Measurements from ENCODE around the gene LSMEM2.

The LSMEM2 gene

GRCh38 chr3:50265571-50265970 is 13.3 kb upstream of the LSMEM2 start:
- H2AFZ ChIP-seq (ENCODE audit: low read length, unreplicated experiment): no peak overlapping the region
- H3K79me2 ChIP-seq (ENCODE audit: control insufficient read depth, insufficient read depth, low read length, unreplicated experiment): no peaks in the 10 kb centered on the region
- H3K36me3 ChIP-seq (ENCODE audit: insufficient read depth, low read length): no peaks in the 10 kb centered on the region
- no peak overlapping the region for H3K27ac ChIP-seq (ENCODE audit: low read depth, low read length)
- no peak overlapping the region for H3K4me3 ChIP-seq (ENCODE audit: low read depth, low read length)
- peaks cover 47% of the 10 kb centered on the region for H3K4me1 ChIP-seq (ENCODE audit: control insufficient read depth, insufficient read depth, low read length, unreplicated experiment)
- no peaks in the 10 kb centered on the region for H3K27me3 ChIP-seq (ENCODE audit: insufficient read depth, low read length)

DNA sequence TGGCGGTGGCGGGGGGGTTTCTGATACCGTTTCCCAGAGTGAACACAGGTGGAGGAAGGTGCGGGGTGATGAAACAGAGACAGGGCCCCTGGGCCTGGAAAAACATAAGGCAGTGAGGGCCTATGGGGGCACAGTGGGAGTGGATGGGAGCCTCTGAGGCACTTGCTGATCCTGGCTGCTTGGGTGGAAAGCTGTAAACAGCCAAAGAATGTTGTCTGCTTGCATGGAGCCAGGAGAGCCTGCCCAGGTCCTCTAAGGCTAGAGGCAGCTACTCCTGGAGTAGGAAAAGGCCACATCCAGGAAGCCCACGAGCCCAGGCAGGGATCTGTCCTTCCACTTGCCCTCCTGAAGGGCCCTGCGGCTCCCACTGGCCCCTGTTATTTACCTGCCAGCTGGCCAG is 12.9 kb upstream of the LSMEM2 start:
- no peaks in the 10 kb centered on the region for H3K36me3 ChIP-seq (ENCODE audit: insufficient read depth, low read length)
- H3K27me3 ChIP-seq (ENCODE audit: insufficient read depth, low read length): no peaks in the 10 kb centered on the region
- H3K4me3 ChIP-seq (ENCODE audit: low read depth, low read length): no peak overlapping the region
- no peak overlapping the region for H2AFZ ChIP-seq (ENCODE audit: low read length, unreplicated experiment)
- peaks cover 46% of the 10 kb centered on the region for H3K4me1 ChIP-seq (ENCODE audit: control insufficient read depth, insufficient read depth, low read length, unreplicated experiment)
- H3K27ac ChIP-seq (ENCODE audit: low read depth, low read length): no peak overlapping the region
- no peaks in the 10 kb centered on the region for H3K79me2 ChIP-seq (ENCODE audit: control insufficient read depth, insufficient read depth, low read length, unreplicated experiment)

DNA sequence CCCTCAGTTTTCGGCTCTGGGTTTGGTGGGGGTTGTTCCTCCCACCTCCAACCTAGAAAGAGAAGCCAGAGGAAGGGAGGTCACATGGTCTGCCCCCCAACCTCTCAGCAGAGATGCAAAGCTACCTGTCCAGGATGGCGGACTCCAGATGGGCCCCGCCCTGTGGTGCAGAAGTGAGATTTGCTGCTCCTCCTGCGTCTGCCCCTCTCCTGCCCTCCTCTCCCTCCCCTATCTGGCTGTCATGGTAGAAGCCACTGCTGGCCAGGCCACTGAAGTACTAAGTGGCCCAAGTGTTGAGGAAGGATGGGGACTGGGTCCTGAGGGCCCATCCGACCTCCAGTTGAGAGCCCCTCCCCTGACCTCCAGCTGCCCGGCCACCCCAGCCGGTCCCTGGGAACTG is 12.1 kb upstream of the LSMEM2 start:
- peak overlapping the region; percentile 61 for H3K4me3 ChIP-seq (ENCODE audit: low read depth, low read length)
- H3K27ac ChIP-seq (ENCODE audit: low read depth, low read length): no peak overlapping the region

DNA sequence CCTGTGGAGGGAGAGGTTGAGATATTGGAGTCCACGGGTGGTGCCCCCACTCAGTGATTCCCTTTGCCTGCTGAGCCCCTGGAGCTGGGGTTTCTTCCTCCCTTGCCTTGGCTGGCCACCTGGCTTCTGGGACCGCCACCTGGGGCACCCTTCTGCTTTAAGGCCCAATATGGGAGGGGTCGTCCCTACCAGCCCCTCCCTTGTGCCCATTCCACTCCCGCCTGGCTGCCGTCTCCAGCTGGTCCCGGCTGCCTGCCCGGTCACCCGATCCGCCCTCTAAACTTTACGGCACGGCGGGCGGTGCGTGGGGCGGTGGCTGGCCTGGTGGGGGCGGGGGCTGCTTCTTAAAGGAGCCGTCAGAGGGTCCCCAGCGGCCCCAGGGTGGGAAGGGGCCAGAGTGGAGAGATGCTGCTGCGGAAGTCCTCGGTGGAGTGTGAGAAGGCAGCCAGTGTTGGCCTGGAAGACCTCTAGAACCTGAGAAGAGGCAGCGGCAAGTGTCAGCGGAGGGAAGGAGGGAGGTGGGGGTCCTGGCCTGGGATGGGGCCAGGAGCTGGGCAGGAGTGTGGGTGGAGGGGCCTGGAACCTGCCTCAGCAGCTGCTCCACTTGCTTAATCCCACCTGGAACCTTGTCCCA is 11.5 kb upstream of the LSMEM2 start:
- no peak overlapping the region for H3K27ac ChIP-seq (ENCODE audit: low read depth, low read length)
- peak overlapping the region; percentile 61 for H3K4me3 ChIP-seq (ENCODE audit: low read depth, low read length)
- H3K36me3 ChIP-seq (ENCODE audit: insufficient read depth, low read length): no peaks in the 10 kb centered on the region
- peaks cover 45% of the 10 kb centered on the region for H3K4me1 ChIP-seq (ENCODE audit: control insufficient read depth, insufficient read depth, low read length, unreplicated experiment)
- H3K79me2 ChIP-seq (ENCODE audit: control insufficient read depth, insufficient read depth, low read length, unreplicated experiment): no peaks in the 10 kb centered on the region
- H3K27me3 ChIP-seq (ENCODE audit: insufficient read depth, low read length): no peaks in the 10 kb centered on the region
- H2AFZ ChIP-seq (ENCODE audit: low read length, unreplicated experiment): no peak overlapping the region

More for the DNA sequence above, 12.1 kb upstream of the LSMEM2 start:
- no peak overlapping the region for H2AFZ ChIP-seq (ENCODE audit: low read length, unreplicated experiment)
- peaks cover 45% of the 10 kb centered on the region for H3K4me1 ChIP-seq (ENCODE audit: control insufficient read depth, insufficient read depth, low read length, unreplicated experiment)
- H3K27me3 ChIP-seq (ENCODE audit: insufficient read depth, low read length): no peaks in the 10 kb centered on the region
- no peaks in the 10 kb centered on the region for H3K36me3 ChIP-seq (ENCODE audit: insufficient read depth, low read length)
- H3K79me2 ChIP-seq (ENCODE audit: control insufficient read depth, insufficient read depth, low read length, unreplicated experiment): no peaks in the 10 kb centered on the region

GRCh38 chr3:50268276-50268675 is 10.6 kb upstream of the LSMEM2 start:
- H2AFZ ChIP-seq (ENCODE audit: low read length, unreplicated experiment): no peak overlapping the region
- H3K27me3 ChIP-seq (ENCODE audit: insufficient read depth, low read length): 0 out of 2 replicates have a peak, but pooled peaks cover under 1% of the 10 kb centered on the region
- H3K4me3 ChIP-seq (ENCODE audit: low read depth, low read length): no peak overlapping the region
- H3K27ac ChIP-seq (ENCODE audit: low read depth, low read length): no peak overlapping the region
- H3K79me2 ChIP-seq (ENCODE audit: control insufficient read depth, insufficient read depth, low read length, unreplicated experiment): no peaks in the 10 kb centered on the region
- H3K4me1 ChIP-seq (ENCODE audit: control insufficient read depth, insufficient read depth, low read length, unreplicated experiment): peaks cover 45% of the 10 kb centered on the region
- H3K36me3 ChIP-seq (ENCODE audit: insufficient read depth, low read length): no peaks in the 10 kb centered on the region

DNA sequence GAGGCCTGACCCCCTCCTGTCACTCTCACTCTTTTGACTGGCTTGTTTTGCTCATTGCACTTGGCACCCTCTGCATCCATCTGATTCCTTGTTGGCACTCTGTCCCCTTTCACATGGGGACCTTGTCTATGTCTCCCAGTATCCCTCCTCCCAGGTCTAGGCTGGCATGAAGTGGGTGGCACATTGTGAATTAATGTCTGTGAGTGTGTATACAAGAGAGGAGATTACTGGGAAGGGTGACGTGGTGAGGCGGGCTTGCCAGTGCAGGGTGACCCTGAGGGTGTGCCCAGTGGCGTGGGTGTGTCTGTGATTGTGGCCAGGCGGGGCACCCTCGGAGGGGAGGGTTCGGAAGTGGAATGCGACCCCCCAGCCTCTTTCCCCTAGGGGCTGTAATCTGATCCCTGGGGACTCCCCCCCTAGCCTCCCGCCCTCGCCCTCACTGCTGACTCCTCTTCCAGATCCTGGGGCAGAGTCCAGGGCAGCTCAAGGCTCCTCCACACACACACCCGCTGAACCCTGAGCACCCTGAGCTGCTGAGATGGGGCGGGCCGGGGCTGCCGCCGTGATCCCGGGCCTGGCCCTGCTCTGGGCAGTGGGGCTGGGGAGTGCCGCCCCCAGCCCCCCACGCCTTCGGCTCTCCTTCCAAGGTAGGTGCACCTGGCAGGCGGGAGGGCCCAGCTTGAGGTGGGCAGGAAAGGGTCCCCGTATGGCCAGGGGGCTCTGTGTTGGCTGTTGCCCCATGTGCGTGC is 10.0 kb upstream of the LSMEM2 start, which contains the start of gene SEMA3B:
SEMA3B (plus strand) TSS at position 445 of the 749 bp plus-strand sequence; CDS start at position 539, 94 bp downstream.
- Histone ChIP-seq H3K36me3 (ENCODE audit: insufficient read depth, low read length) (no peaks in the 10 kb centered on the region), H3K27ac (ENCODE audit: low read depth, low read length) (no peak within 1 kb of the TSS), H3K27me3 (ENCODE audit: insufficient read depth, low read length) (peaks cover 7% of the 10 kb centered on the region), H2AFZ (ENCODE audit: low read length, unreplicated experiment) (no peak within 1 kb of the TSS), H3K4me3 (ENCODE audit: low read depth, low read length) (peak within 1 kb of the TSS; percentile 39; the same call in 1 of the 2 replicates), H3K4me1 (ENCODE audit: control insufficient read depth, insufficient read depth, low read length, unreplicated experiment) (peaks cover 41% of the 10 kb centered on the region), H3K79me2 (ENCODE audit: control insufficient read depth, insufficient read depth, low read length, unreplicated experiment) (no peaks in the 10 kb centered on the region)

GRCh38 chr3:50269460-50269859 is 9.4 kb upstream of the LSMEM2 start:
- Histone ChIP-seq H3K36me3 (ENCODE audit: insufficient read depth, low read length) (no peaks in the 10 kb centered on the region), H3K27me3 (ENCODE audit: insufficient read depth, low read length) (peaks cover 10% of the 10 kb centered on the region), H3K4me1 (ENCODE audit: control insufficient read depth, insufficient read depth, low read length, unreplicated experiment) (peaks cover 36% of the 10 kb centered on the region), H3K79me2 (ENCODE audit: control insufficient read depth, insufficient read depth, low read length, unreplicated experiment) (no peaks in the 10 kb centered on the region), H3K27ac (ENCODE audit: low read depth, low read length) (no peak overlapping the region), H3K4me3 (ENCODE audit: low read depth, low read length) (peak overlapping the region; percentile 39; the same call in 1 of the 2 replicates), H2AFZ (ENCODE audit: low read length, unreplicated experiment) (no peak overlapping the region)

DNA sequence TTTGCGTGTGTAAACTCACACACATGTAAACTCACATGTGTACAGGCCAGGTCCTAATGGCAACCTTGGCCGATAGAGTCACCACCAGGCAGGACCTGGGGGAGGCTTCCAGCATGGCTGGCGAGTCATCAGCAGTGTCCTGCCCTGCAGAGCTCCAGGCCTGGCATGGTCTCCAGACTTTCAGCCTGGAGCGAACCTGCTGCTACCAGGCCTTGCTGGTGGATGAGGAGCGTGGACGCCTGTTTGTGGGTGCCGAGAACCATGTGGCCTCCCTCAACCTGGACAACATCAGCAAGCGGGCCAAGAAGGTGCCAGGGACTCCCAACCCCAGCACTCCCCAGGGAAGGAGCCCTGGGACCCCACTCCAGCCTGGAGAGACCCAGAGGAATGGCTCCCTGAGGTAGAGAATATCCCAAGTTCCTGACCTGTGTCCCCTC is 8.9 kb upstream of the LSMEM2 start:
- Histone ChIP-seq H3K27me3 (ENCODE audit: insufficient read depth, low read length) (peaks cover 14% of the 10 kb centered on the region), H2AFZ (ENCODE audit: low read length, unreplicated experiment) (no peak overlapping the region), H3K4me1 (ENCODE audit: control insufficient read depth, insufficient read depth, low read length, unreplicated experiment) (peaks cover 30% of the 10 kb centered on the region), H3K4me3 (ENCODE audit: low read depth, low read length) (peak overlapping the region; percentile 39; the same call in 1 of the 2 replicates), H3K27ac (ENCODE audit: low read depth, low read length) (no peak overlapping the region), H3K79me2 (ENCODE audit: control insufficient read depth, insufficient read depth, low read length, unreplicated experiment) (no peaks in the 10 kb centered on the region), H3K36me3 (ENCODE audit: insufficient read depth, low read length) (no peaks in the 10 kb centered on the region)

- no peak overlapping the region for H3K27ac ChIP-seq (ENCODE audit: low read depth, low read length)
- no peaks in the 10 kb centered on the region for H3K36me3 ChIP-seq (ENCODE audit: insufficient read depth, low read length)
- no peak overlapping the region for H2AFZ ChIP-seq (ENCODE audit: low read length, unreplicated experiment)
- no peaks in the 10 kb centered on the region for H3K79me2 ChIP-seq (ENCODE audit: control insufficient read depth, insufficient read depth, low read length, unreplicated experiment)
- H3K4me3 ChIP-seq (ENCODE audit: low read depth, low read length): no peak overlapping the region
- H3K27me3 ChIP-seq (ENCODE audit: insufficient read depth, low read length): peaks cover 18% of the 10 kb centered on the region
- H3K4me1 ChIP-seq (ENCODE audit: control insufficient read depth, insufficient read depth, low read length, unreplicated experiment): peaks cover 26% of the 10 kb centered on the region
Measured at GRCh38 chr3:50270422-50271224, 8.3 kb upstream of the LSMEM2 start.

DNA sequence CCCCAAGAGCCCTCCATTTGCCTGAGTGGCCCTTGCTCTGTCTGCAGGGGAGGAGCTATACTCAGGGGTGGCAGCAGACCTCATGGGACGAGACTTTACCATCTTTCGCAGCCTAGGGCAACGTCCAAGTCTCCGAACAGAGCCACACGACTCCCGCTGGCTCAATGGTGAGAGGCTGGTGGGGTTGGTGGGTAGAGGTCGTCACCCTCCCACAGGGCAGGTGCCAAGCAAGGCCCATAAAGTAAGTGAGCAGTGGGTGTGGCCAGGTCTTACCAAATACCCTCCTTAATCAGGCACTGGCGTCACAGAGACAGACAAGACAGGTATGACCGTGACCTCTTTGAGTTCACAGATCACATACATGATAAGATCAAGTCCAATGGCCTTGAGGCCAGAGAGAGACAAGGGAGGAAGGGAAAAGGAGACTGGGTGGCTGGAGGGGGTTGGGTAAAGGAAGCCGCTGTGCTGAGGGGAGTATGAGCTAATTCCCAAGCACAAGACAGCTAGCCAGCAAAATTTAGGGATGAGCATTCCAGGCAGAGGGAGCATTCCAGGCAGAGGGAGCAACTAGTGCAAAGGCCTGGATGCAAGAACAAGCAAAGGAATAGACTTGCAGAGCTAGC is 7.5 kb upstream of the LSMEM2 start:
- Histone ChIP-seq H3K36me3 (ENCODE audit: insufficient read depth, low read length) (no peaks in the 10 kb centered on the region), H3K4me1 (ENCODE audit: control insufficient read depth, insufficient read depth, low read length, unreplicated experiment) (peaks cover 26% of the 10 kb centered on the region), H3K4me3 (ENCODE audit: low read depth, low read length) (no peak overlapping the region), H3K79me2 (ENCODE audit: control insufficient read depth, insufficient read depth, low read length, unreplicated experiment) (no peaks in the 10 kb centered on the region), H3K27me3 (ENCODE audit: insufficient read depth, low read length) (peaks cover 18% of the 10 kb centered on the region), H2AFZ (ENCODE audit: low read length, unreplicated experiment) (no peak overlapping the region), H3K27ac (ENCODE audit: low read depth, low read length) (no peak overlapping the region)

Measured in ACC112 (cell line).